ENCODE data around the gene APEH.

- TF ChIP-seq ZNF384 (IDR thresholded peaks at IDR 0.05), result no peak
- TF ChIP-seq CTBP1 (IDR thresholded peaks at IDR 0.05; ENCODE audit: borderline replicate concordance), result no peak
- no peak for TF ChIP-seq FOXM1 (IDR thresholded peaks at IDR 0.05; ENCODE audit: borderline replicate concordance)
- TF ChIP-seq BHLHE40 (IDR thresholded peaks at IDR 0.05; ENCODE audit: borderline replicate concordance), result no peak
- TF ChIP-seq FOXA1 (IDR thresholded peaks at IDR 0.05), result no peak
- TF ChIP-seq NFRKB (IDR thresholded peaks at IDR 0.05), result no peak
- no peak for TF ChIP-seq LEF1 (IDR thresholded peaks at IDR 0.05; ENCODE audit: borderline replicate concordance)
- no peak for TF ChIP-seq ELF4 (IDR thresholded peaks at IDR 0.05)
- TF ChIP-seq PKNOX1 (IDR thresholded peaks at IDR 0.05), result no peak
Measured at GRCh38 chr3:49725906-49726681, 51.9 kb downstream of the APEH start.
